Panc1 (cell line): ENCODE measurements around the gene RASSF8.

Experiments
- CTCF ChIP-seq: fragments of 450-650 bp; IDR thresholded peaks from 2 replicates; pipeline ENCODE4 v1.5.1; 2017; ENCODE audit warnings: mild to moderate bottlenecking
- POLR2AphosphoS5 ChIP-seq: IDR thresholded peaks from 2 replicates; pipeline ENCODE4 v1.6.1; 2012; ENCODE audit warnings: mild to moderate bottlenecking, low read depth, low read length, moderate library complexity

GRCh38 chr12:26007566-26007965 lies 49.1 kb downstream of the RASSF8 start:
- TF ChIP-seq CTCF (no peak), POLR2AphosphoS5 (no peak)
